ENCODE data around the gene MPHOSPH6.

DNA sequence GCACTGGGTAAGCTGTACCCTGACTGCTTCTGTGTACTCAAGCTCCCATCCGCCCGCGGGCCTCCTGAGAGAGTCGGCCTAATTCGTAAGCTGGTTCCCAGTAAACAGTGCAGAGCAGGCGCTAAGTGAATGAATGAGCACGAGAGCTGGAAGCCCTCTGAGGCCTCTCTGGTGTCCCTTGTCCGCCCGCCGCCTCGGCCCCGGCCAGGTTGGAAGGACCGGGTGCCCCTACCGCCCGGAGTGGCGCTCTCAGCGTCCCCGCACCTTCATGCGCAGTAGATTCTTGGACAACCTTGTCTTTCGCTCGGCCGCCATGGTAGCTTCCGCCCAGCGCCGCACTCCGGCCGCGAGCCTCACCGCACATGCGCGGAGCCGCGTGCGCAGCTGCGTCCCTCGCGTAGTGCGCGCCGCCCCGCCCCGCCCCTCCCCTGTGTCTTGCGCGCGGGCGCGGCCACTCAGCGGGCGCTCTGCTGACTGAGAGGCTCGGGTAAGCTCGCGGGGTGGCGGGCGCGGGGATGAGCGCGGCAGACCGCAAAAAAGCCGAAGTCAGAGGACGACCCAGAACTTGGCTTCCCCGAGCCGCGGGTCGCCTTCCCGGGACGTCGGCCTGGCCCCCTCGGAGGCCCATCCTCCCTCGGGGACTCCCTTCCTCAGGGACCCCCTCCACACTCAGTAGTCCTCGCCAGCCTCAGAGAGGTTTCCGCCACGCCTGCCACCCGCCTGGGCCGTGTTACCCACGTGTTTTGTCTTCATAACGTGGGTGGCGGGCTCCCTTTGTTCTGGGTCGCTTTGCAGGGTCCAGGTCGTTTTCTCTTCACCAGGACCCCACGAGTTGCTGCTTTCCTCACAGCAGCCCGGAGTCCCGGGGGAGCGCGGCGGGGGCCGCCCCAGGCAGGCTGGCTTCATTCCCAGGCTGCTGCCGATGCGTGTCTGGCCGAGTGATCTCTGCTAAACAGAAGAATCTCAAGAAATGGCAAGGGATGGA is at the start of gene MPHOSPH6:
- TF ChIP-seq POLR2A (IDR thresholded peaks at IDR 0.05) (peak; percentile 38), EP300 (IDR thresholded peaks at IDR 0.05; ENCODE audit: low read depth) (no peak), POLR2AphosphoS5 (IDR thresholded peaks at IDR 0.05) (peak in 2 of 3 donors; percentile 42 to 71)
- TF ChIP-seq, protein P1, sequence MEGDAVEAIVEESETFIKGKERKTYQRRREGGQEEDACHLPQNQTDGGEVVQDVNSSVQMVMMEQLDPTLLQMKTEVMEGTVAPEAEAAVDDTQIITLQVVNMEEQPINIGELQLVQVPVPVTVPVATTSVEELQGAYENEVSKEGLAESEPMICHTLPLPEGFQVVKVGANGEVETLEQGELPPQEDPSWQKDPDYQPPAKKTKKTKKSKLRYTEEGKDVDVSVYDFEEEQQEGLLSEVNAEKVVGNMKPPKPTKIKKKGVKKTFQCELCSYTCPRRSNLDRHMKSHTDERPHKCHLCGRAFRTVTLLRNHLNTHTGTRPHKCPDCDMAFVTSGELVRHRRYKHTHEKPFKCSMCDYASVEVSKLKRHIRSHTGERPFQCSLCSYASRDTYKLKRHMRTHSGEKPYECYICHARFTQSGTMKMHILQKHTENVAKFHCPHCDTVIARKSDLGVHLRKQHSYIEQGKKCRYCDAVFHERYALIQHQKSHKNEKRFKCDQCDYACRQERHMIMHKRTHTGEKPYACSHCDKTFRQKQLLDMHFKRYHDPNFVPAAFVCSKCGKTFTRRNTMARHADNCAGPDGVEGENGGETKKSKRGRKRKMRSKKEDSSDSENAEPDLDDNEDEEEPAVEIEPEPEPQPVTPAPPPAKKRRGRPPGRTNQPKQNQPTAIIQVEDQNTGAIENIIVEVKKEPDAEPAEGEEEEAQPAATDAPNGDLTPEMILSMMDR (IDR thresholded peaks at IDR 0.05), result peak in 2 of 5 experiments; percentile 19 to 36
